ENCODE results near the gene VPS8. TPM values are rescaled to one million over a fixed set of nuclear protein-coding genes. Genes with fewer than 3 reads are reported as not detected.

VPS8 gene
- total RNA-seq, 1 experiment from 2014 or later = 72.3 TPM

GRCh38 chr3:184800349-184800930 is 11.5 kb upstream of the VPS8 start:
- CTCF ChIA-PET = interaction anchor here (0.7 to 2.3 kb wide), 2 partner anchors 239 to 288 kb away, joined by 3 to 9 read pairs; partner anchors contain the start of gene EPHB3
- Histone ChIP-seq H3K36me3 (ENCODE audit: control insufficient read depth, insufficient read depth, low read length) (no peaks in the 10 kb centered on the region), H3K4me1 (ENCODE audit: control insufficient read depth, insufficient read depth, low read length) (no peaks in the 10 kb centered on the region), H3K27ac (ENCODE audit: low read length) (no peak overlapping the region), H3K27me3 (ENCODE audit: control insufficient read depth, insufficient read depth, low read length) (peaks cover 25% of the 10 kb centered on the region), H3K9me3 (ENCODE audit: control insufficient read depth, insufficient read depth, low read depth, low read length) (no peaks in the 10 kb centered on the region), H3K4me3 (ENCODE audit: low read depth in 2 of 2, low read length in 2 of 2) (no peak overlapping the region)
- POLR2A ChIA-PET = no interaction called here
- no TSS peak for BruUV-seq (replicated peaks)
- ATAC-seq = no peak
- TF ChIP-seq CTCF (IDR thresholded peaks at IDR 0.05) = no peak
- TF ChIP-seq POLR2AphosphoS5 (IDR thresholded peaks at IDR 0.05; ENCODE audit: low read depth, low read length) = no peak
- no peak for TF ChIP-seq TCF7L2 (IDR thresholded peaks at IDR 0.05; ENCODE audit: low read depth, low read length)
- TF ChIP-seq SIN3A (IDR thresholded peaks at IDR 0.05; ENCODE audit: borderline replicate concordance, insufficient read depth, low read depth, low read length) = no peak
- TF ChIP-seq REST (IDR thresholded peaks at IDR 0.05; ENCODE audit: insufficient read depth in 1 of 2, low read depth in 2 of 2, low read length in 1 of 2) = no peak
- intact Hi-C loops (cut with micrococcal nuclease; ENCODE audit: unreplicated experiment) (no loop called here), in situ Hi-C loops (cut with HindIII; ENCODE audit: low pct_unique_long_range_greater_than_20kb, low sequenced_read_pairs) (no loop called here)
- no peak for DNase-seq (ENCODE audit: low read depth, low spot score)

GRCh38 chr3:184801241-184801785 is 10.7 kb upstream of the VPS8 start:
- H3K36me3 ChIP-seq (ENCODE audit: control insufficient read depth, insufficient read depth, low read length) = no peaks in the 10 kb centered on the region
- TF ChIP-seq TCF7L2 (IDR thresholded peaks at IDR 0.05; ENCODE audit: low read depth, low read length) (no peak), REST (IDR thresholded peaks at IDR 0.05; ENCODE audit: insufficient read depth in 1 of 2, low read depth in 2 of 2, low read length in 1 of 2) (no peak), CTCF (IDR thresholded peaks at IDR 0.05) (no peak), SIN3A (IDR thresholded peaks at IDR 0.05; ENCODE audit: borderline replicate concordance, insufficient read depth, low read depth, low read length) (no peak), POLR2AphosphoS5 (IDR thresholded peaks at IDR 0.05; ENCODE audit: low read depth, low read length) (no peak)
- BruUV-seq (replicated peaks) = no TSS peak
- intact Hi-C loops (cut with micrococcal nuclease; ENCODE audit: unreplicated experiment) = no loop called here
- peaks cover 25% of the 10 kb centered on the region for H3K27me3 ChIP-seq (ENCODE audit: control insufficient read depth, insufficient read depth, low read length)
- no peak overlapping the region for H3K4me3 ChIP-seq (ENCODE audit: low read depth in 2 of 2, low read length in 2 of 2)
- DNase-seq (ENCODE audit: low read depth, low spot score) (no peak), ATAC-seq (no peak)
- ChIA-PET CTCF (interaction anchor here (0.7 to 2.3 kb wide), 3 partner anchors 104 to 289 kb away, joined by 3 to 9 read pairs (median 5); partner anchors contain the start of gene EPHB3), POLR2A (no interaction called here)
- in situ Hi-C loops (cut with HindIII; ENCODE audit: low pct_unique_long_range_greater_than_20kb, low sequenced_read_pairs) = no loop called here
- no peaks in the 10 kb centered on the region for H3K4me1 ChIP-seq (ENCODE audit: control insufficient read depth, insufficient read depth, low read length)
- no peaks in the 10 kb centered on the region for H3K9me3 ChIP-seq (ENCODE audit: control insufficient read depth, insufficient read depth, low read depth, low read length)
- no peak overlapping the region for H3K27ac ChIP-seq (ENCODE audit: low read length)

Data from Panc1 (cell line).